DOHH2 (cell line): ENCODE measurements around the gene GAB2.

Source experiments
- EZH2phosphoT487 ChIP-seq: fragments of 200-600 bp; sonication (generic); IDR thresholded peaks from 2 replicates; pipeline ENCODE4 v1.6.1; 2017; ENCODE audit warnings: borderline replicate concordance, mild to moderate bottlenecking, antibody characterized with exemption, low read length, moderate library complexity, mixed read lengths
- TF ChIP-seq, protein P1 (sequence below): fragments of 200-600 bp; sonication (generic); IDR thresholded peaks from one replicate; pipeline ENCODE4 v1.5.1; 2014; ENCODE audit warnings: antibody characterized with exemption, mild to moderate bottlenecking, low read depth, low read length; ENCODE audit not compliant: poor library complexity, severe bottlenecking

DNA sequence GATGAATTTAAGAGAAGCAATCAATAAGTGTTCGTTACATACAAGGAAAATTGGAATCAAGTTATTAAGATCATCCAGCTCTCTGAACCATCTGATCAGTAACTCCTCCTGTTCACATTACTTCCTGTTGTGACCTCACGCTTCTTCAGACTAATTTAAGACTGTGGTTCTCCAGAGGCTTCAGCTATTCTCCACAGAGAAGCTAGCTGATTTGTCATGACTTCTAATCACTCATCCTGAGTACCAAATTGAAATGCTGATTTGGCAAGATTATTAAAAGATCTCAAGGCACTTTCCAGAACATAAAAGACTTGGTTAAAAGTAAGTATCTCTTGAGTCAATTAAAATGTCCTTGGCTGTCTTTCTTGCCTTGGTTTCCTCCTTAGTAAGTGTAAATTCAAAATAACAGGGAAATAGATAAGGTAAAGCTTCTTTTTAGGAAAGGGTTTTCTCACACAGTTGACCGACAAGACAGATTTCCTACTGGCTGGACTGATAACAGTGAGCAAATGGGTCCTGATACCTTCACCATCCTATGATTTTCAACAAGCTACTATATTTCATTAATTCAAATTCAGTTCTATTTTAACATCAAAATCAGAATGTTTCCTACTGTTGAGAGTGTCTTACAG lies 38.5 kb downstream of the GAB2 start:
- TF ChIP-seq, protein P1, sequence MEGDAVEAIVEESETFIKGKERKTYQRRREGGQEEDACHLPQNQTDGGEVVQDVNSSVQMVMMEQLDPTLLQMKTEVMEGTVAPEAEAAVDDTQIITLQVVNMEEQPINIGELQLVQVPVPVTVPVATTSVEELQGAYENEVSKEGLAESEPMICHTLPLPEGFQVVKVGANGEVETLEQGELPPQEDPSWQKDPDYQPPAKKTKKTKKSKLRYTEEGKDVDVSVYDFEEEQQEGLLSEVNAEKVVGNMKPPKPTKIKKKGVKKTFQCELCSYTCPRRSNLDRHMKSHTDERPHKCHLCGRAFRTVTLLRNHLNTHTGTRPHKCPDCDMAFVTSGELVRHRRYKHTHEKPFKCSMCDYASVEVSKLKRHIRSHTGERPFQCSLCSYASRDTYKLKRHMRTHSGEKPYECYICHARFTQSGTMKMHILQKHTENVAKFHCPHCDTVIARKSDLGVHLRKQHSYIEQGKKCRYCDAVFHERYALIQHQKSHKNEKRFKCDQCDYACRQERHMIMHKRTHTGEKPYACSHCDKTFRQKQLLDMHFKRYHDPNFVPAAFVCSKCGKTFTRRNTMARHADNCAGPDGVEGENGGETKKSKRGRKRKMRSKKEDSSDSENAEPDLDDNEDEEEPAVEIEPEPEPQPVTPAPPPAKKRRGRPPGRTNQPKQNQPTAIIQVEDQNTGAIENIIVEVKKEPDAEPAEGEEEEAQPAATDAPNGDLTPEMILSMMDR, result no peak
- no peak for TF ChIP-seq EZH2phosphoT487
